Measurements from ENCODE around the gene SULT6B1.

DNA sequence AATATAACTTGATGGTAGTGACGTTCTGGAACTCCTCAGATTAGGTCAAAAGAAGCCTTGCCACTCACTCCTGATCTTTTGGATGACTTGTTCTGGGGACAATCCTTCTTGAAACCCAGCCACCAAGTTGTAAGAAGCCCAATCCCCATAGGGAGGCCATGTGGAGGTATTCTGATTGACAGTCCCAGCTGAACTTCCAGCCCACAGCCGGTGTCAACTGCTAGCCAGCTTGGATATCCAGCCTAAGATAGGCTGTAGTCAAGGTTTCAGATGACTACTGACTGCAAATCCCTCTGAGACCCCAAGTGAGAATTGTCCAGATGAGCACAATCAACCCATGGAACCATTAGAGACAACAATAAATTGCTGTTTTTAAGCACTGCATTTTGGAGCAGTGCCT is 63.1 kb downstream of the SULT6B1 start:
- TF ChIP-seq, protein P1, sequence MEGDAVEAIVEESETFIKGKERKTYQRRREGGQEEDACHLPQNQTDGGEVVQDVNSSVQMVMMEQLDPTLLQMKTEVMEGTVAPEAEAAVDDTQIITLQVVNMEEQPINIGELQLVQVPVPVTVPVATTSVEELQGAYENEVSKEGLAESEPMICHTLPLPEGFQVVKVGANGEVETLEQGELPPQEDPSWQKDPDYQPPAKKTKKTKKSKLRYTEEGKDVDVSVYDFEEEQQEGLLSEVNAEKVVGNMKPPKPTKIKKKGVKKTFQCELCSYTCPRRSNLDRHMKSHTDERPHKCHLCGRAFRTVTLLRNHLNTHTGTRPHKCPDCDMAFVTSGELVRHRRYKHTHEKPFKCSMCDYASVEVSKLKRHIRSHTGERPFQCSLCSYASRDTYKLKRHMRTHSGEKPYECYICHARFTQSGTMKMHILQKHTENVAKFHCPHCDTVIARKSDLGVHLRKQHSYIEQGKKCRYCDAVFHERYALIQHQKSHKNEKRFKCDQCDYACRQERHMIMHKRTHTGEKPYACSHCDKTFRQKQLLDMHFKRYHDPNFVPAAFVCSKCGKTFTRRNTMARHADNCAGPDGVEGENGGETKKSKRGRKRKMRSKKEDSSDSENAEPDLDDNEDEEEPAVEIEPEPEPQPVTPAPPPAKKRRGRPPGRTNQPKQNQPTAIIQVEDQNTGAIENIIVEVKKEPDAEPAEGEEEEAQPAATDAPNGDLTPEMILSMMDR (IDR thresholded peaks at IDR 0.05) = no peak
- TF ChIP-seq POLR2A (IDR thresholded peaks at IDR 0.05) = no peak
